Smooth muscle cell (in vitro differentiated cells): ENCODE measurements around the gene NPAS3. TPM values are rescaled to one million over a fixed set of nuclear protein-coding genes. Genes with fewer than 3 reads are reported as not detected.

Experiments used
- DNase-seq: peaks from one replicate; lab custom pipeline; 2025; ENCODE audit not compliant: unreplicated experiment; lab: John Stamatoyannopoulos, UW
- H2AFZ ChIP-seq: fragments of 200-600 bp; sonication (generic); 2 replicates; pipeline ENCODE4 v1.6.0; 2016; ENCODE audit warnings: antibody characterized with exemption, low read depth, mild to moderate bottlenecking
- H3F3A ChIP-seq: fragments of 200-600 bp; sonication (generic); 2 replicates; pipeline ENCODE4 v1.6.0; 2017; ENCODE audit warnings: antibody characterized with exemption, low read depth
- H3K27ac ChIP-seq: fragments of 200-600 bp; sonication (generic); 2 replicates; pipeline ENCODE4 v1.5.1; 2016; ENCODE audit warnings: low read depth, mild to moderate bottlenecking
- H3K27me3 ChIP-seq: fragments of 200-600 bp; sonication (generic); 2 replicates; pipeline ENCODE4 v1.6.1; 2016; ENCODE audit warnings: low read depth, mild to moderate bottlenecking
- H3K36me3 ChIP-seq: fragments of 200-600 bp; sonication (generic); 2 replicates; pipeline ENCODE4 v1.5.1; 2016; ENCODE audit warnings: low read depth
- H3K4me1 ChIP-seq: fragments of 200-600 bp; sonication (generic); 2 replicates; pipeline ENCODE4 v1.5.1; 2016; ENCODE audit warnings: low read depth
- H3K4me2 ChIP-seq: fragments of 200-600 bp; sonication (generic); 2 replicates; pipeline ENCODE4 v1.6.0; 2016; ENCODE audit warnings: mild to moderate bottlenecking
- H3K4me3 ChIP-seq: fragments of 200-600 bp; sonication (generic); 2 replicates; pipeline ENCODE4 v1.5.1; 2016; ENCODE audit warnings: mild to moderate bottlenecking
- H3K79me2 ChIP-seq: fragments of 200-600 bp; sonication (generic); 2 replicates; pipeline ENCODE4 v1.6.0; 2016; ENCODE audit warnings: low read depth, mild to moderate bottlenecking
- H3K9ac ChIP-seq: fragments of 200-600 bp; sonication (generic); 2 replicates; pipeline ENCODE4 v1.6.0; 2016; ENCODE audit warnings: low read depth
- H3K9me3 ChIP-seq: fragments of 200-600 bp; sonication (generic); replicated peaks from 2 replicates; pipeline ENCODE4 v1.5.1; 2016; ENCODE audit warnings: low read depth
- H4K20me1 ChIP-seq: fragments of 200-600 bp; sonication (generic); 2 replicates; pipeline ENCODE4 v1.6.0; 2016; ENCODE audit warnings: low read depth
- WGBS: methylation state at CpG from one replicate; pipeline ENCODE4 v1.1.7; 2016; ENCODE audit warnings: low lambda C conversion rate; 5-methylcytosine and 5-hydroxymethylcytosine counted together
- polyA plus RNA-seq: library from polyadenylated mRNA; unstranded; fragments of >200 nt; fragmentation: Nextera tagmentation; extraction: Ambion mirVana; gene quantifications from 2 replicates; pipeline ENCODE4 v1.2.1, GENCODE V29; 2016
- total RNA-seq: library from RNA; depleted of rRNA; stranded (reverse); fragments of >200 nt; gene quantifications from 2 replicates; pipeline ENCODE4 v1.2.3, GENCODE V29; 2014
- TF ChIP-seq, protein P1 (sequence below): fragments of 200-600 bp; sonication (generic); IDR thresholded peaks from 2 replicates; pipeline ENCODE4 v1.5.1; 2017; ENCODE audit warnings: borderline replicate concordance, mild to moderate bottlenecking, antibody characterized with exemption; ENCODE audit not compliant: insufficient read depth, poor library complexity, severe bottlenecking

Gene NPAS3
- total and polyA plus RNA-seq, 2 experiments from 2014 or later = 0.79 to 2.0 TPM

DNA sequence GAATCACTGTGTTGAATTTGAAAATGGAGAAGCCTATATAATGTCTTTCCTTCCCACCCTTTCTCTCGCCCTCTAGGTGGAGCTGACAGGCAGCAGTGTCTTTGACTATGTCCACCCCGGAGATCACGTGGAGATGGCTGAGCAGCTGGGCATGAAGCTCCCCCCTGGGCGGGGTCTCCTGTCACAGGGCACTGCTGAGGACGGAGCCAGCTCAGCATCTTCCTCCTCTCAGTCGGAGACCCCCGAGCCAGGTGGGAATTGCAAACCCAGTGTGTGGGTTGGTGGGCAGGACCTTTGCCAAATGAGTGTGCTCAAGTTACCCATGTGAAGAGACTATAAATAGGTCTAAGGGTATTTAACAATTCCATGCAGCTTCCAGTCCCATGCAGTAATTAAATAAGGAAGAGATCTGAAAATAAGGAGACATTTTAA lies 737.5 kb downstream of the NPAS3 start:
- Histone ChIP-seq H3K9ac (no peak overlapping the region), H2AFZ (peak overlapping the region; percentile 14), H4K20me1 (no peaks in the 10 kb centered on the region), H3K79me2 (no peaks in the 10 kb centered on the region), H3K27ac (no peak overlapping the region), H3K4me1 (peaks cover 6% of the 10 kb centered on the region), H3K9me3 (no peaks in the 10 kb centered on the region), H3K4me3 (no peak overlapping the region), H3K27me3 (no peaks in the 10 kb centered on the region), H3K4me2 (no peak overlapping the region), H3F3A (no peaks in the 10 kb centered on the region), H3K36me3 (no peaks in the 10 kb centered on the region)
- 38% methylated on average over 7 of the region's 7 CpGs for WGBS
- DNase-seq = no peak
- TF ChIP-seq, protein P1, sequence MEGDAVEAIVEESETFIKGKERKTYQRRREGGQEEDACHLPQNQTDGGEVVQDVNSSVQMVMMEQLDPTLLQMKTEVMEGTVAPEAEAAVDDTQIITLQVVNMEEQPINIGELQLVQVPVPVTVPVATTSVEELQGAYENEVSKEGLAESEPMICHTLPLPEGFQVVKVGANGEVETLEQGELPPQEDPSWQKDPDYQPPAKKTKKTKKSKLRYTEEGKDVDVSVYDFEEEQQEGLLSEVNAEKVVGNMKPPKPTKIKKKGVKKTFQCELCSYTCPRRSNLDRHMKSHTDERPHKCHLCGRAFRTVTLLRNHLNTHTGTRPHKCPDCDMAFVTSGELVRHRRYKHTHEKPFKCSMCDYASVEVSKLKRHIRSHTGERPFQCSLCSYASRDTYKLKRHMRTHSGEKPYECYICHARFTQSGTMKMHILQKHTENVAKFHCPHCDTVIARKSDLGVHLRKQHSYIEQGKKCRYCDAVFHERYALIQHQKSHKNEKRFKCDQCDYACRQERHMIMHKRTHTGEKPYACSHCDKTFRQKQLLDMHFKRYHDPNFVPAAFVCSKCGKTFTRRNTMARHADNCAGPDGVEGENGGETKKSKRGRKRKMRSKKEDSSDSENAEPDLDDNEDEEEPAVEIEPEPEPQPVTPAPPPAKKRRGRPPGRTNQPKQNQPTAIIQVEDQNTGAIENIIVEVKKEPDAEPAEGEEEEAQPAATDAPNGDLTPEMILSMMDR = peak; percentile 29

DNA sequence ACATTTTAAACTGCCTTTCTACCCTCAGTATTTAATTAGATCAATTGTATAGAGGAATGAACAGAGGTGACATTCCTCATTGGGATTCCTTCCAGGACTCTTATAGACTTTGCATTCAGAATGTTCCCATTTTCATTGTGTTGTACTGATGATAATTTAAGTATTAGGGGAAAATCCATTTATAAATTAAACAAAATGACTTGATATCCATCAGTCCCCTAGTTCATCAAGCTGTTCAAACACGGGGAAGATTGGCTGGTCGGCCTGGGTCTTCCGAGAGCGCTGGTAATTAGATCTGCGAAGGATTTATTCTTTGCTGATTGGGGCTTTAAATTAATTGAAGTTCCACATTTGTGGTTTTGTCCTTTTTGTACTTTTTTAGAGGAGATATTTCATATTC lies 738.2 kb downstream of the NPAS3 start:
- H3K36me3 ChIP-seq = no peaks in the 10 kb centered on the region
- no peak overlapping the region for H2AFZ ChIP-seq
- no peak overlapping the region for H3K9ac ChIP-seq
- no peaks in the 10 kb centered on the region for H3F3A ChIP-seq
- no peaks in the 10 kb centered on the region for H3K79me2 ChIP-seq
- no peaks in the 10 kb centered on the region for H3K9me3 ChIP-seq
- H3K4me3 ChIP-seq = no peak overlapping the region
- TF ChIP-seq, protein P1 = no peak
- H3K4me2 ChIP-seq = no peak overlapping the region
- H3K4me1 ChIP-seq = peaks cover 6% of the 10 kb centered on the region
- no peaks in the 10 kb centered on the region for H4K20me1 ChIP-seq
- 98% methylated on average over 5 of the region's 5 CpGs for WGBS
- no peak for DNase-seq
- peak overlapping the region; percentile 32 for H3K27ac ChIP-seq
- no peaks in the 10 kb centered on the region for H3K27me3 ChIP-seq

DNA sequence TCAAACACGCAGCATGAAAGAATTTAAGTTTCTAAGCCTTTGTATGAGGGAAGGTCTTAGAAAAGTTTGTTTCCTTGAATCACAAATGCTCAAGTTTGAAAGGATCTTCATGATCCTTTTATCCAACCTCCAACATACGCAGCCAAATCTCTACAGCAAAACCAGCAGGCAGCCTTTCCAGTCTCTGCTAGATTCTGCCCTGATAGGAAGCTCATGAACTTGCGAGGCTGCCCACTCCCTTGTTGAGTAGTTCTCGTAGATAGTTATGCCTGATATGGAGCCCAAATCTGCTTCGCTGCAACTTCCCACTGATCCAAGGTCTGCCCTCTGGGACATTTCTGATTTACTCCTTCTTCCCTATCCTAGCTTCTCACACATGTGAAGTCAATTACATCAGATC lies 739.3 kb downstream of the NPAS3 start:
- Histone ChIP-seq H3K4me1 (peaks cover 6% of the 10 kb centered on the region), H3K27ac (peak overlapping the region; percentile 32)

DNA sequence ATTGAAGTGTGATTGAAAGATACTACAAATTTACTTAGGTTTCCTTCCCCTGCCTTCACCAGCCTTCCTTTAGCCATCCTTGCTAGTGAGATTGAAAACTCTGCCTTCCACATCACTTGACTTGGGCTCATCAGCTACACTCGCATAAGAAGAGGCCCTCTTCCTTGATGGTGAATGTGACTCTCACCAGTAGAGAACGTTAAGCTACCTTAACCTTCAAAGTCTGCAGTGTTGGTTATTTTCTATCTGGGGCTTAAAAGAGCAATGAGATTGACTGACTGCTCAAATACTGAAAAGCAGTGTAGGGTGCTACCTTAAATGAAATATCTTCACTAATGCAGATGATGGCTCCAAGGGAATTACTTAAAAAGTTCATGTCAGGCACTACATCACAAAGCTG lies 740.3 kb downstream of the NPAS3 start:
- peak overlapping the region; percentile 32 for H3K27ac ChIP-seq
- no peaks in the 10 kb centered on the region for H3K9me3 ChIP-seq
- no peak for DNase-seq
- no peaks in the 10 kb centered on the region for H3K27me3 ChIP-seq
- TF ChIP-seq, protein P1 = no peak
- WGBS = 79% methylated on average over 2 of the region's 2 CpGs
- no peaks in the 10 kb centered on the region for H3K79me2 ChIP-seq
- no peak overlapping the region for H3K9ac ChIP-seq
- H3K36me3 ChIP-seq = no peaks in the 10 kb centered on the region
- peak overlapping the region; percentile 28 for H3K4me2 ChIP-seq
- H2AFZ ChIP-seq = no peak overlapping the region
- H3K4me1 ChIP-seq = peaks cover 6% of the 10 kb centered on the region
- H3K4me3 ChIP-seq = no peak overlapping the region
- H4K20me1 ChIP-seq = no peaks in the 10 kb centered on the region
- H3F3A ChIP-seq = no peaks in the 10 kb centered on the region

More for the DNA sequence above, 739.3 kb downstream of the NPAS3 start:
- no peaks in the 10 kb centered on the region for H3F3A ChIP-seq
- H3K4me3 ChIP-seq = no peak overlapping the region
- H3K4me2 ChIP-seq = peak overlapping the region; percentile 42
- H3K27me3 ChIP-seq = no peaks in the 10 kb centered on the region
- no peaks in the 10 kb centered on the region for H3K36me3 ChIP-seq
- no peak for DNase-seq
- no peaks in the 10 kb centered on the region for H4K20me1 ChIP-seq
- H2AFZ ChIP-seq = no peak overlapping the region
- 33% methylated on average over 5 of the region's 5 CpGs for WGBS
- no peak overlapping the region for H3K9ac ChIP-seq
- H3K79me2 ChIP-seq = no peaks in the 10 kb centered on the region
- no peaks in the 10 kb centered on the region for H3K9me3 ChIP-seq
- TF ChIP-seq, protein P1 = no peak
